HPDE6-E6E7 (cell line): ENCODE measurements around the gene SPON1.

Source experiments
- DNase-seq: peaks from one replicate; pipeline ENCODE4 v3.0.0; 2011; ENCODE audit warnings: missing footprints; ENCODE audit errors: extremely low spot score

Gene SPON1

DNA sequence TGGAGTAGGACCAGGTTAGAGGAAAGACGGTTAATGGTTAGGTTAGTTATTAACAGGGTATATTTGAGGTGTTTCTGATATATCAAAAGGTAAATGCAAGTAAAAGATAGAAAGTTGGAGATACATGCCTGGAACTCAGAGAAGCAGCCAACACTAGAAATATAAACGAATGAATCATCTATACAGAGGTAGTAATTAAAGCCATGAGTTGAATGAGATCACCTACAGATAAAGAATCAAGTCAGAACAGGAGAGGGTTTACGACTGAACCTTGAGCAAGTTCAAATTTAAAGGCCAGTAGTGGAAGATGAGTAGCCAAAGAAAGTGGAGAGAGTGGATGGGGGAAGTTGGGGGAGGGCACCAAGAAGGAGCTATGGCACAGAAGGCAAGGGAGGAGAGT, 73.9 kb downstream of the SPON1 start:
- no peak for DNase-seq

- DNase-seq = no peak
Measured at GRCh38 chr11:14041040-14041439, 78.5 kb downstream of the SPON1 start.

DNA sequence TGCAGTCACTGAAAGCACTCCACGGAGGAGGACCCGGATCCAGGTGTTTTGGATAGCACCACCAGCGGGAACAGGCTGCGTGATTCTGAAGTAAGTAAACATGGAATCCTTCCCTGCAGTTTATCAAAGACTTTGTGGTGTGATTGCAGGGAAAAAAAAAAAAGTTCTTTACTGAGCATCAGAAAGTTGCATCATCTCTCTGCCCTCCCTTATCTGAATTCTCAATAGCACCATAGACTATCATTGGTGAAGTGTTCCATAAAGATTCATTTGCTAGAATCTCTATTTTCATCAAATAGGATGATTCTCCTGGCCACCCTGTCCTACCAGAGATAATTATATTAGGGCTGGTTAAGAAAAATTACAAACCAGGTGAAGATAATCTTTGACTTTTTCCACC, 79.0 kb downstream of the SPON1 start:
- no peak for DNase-seq

DNA sequence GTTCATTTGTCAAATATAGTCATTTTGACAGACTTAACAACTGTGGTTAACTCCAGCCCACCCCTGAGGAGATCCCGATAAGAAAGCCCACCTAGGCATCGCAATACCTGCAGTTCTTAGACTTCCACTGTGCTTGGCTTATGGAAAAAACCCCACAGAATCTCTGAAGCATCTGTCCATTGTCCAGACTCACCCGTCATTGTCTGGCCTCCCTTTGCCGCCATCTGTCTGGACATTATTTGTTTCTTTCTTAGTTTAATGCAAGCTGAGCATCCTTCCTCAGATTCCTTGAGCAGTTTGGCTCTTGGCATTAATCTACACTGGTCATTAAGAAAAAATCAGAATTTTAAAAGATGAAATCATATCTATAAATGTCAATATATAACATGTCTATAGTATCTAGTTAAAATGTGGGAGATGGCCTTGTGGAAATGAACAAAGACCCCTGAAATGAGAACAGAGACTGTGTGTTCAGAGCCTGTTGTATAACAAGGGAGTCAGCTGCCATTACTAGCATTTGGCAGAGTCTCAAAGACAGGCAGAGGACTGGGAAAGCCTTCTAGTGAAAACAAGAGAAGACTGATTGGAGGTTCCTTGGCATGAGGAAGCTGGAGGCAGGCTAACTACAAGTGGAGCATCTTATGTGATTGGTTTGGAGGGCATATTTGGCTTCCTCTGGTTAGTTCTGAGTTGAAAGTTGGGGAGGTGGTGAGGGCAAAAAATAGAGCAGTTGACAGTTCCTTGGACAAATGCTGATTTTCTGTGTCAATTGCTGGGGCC, 80.4 kb downstream of the SPON1 start:
- no peak for DNase-seq

- no peak for DNase-seq
Measured at GRCh38 chr11:14044916-14045315, 82.4 kb downstream of the SPON1 start.

GRCh38 chr11:14045417-14045816, 82.9 kb downstream of the SPON1 start:
- DNase-seq = no peak

GRCh38 chr11:14052198-14052597, 89.7 kb downstream of the SPON1 start:
- no peak for DNase-seq

GRCh38 chr11:14054116-14055107, 91.9 kb downstream of the SPON1 start:
- DNase-seq = no peak

DNA sequence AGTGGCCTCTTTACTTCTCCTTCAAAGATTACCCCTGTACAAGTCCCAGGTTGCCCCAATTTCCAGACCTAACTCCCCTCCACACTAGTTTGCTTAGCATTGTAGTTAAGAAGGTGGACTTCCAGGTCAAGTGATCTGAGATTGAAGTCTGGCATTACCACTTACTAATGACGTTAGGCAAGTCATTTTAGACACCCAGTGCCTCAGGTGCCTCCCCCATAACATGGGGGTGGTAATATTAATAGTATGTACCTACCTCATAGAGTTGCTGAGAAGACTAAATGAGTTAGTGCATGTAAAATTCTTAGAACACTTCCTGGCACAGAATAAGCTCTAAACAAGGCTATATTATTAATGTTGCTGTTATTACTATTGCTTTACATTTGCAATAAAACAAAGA, 93.4 kb downstream of the SPON1 start:
- no peak for DNase-seq

DNA sequence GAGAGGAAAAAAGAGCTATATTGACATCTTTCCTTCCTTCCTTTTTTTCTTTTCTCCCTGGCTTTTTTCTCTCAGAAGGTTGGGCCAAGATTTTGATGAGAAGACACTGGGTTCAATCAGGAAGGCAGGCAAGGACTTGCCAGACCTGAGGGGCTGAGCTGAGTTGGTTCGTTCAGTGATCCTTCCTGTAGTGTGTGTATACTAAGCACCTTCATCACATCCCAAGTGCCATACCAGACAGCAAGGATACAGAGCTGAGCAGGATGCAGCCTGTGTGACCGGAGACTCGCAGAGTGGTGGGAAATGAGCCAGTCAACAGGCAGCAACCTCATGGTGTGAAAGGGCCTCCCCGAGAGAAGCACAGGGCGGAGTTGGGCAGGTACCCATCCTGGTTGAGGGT, 95.5 kb downstream of the SPON1 start:
- no peak for DNase-seq

GRCh38 chr11:14059491-14059890, 97.0 kb downstream of the SPON1 start:
- DNase-seq = no peak

GRCh38 chr11:14061721-14062120, 99.2 kb downstream of the SPON1 start:
- DNase-seq = no peak

- DNase-seq = no peak
Measured at GRCh38 chr11:14065141-14065540, 102.6 kb downstream of the SPON1 start.

- no peak for DNase-seq
Measured at GRCh38 chr11:14065681-14066080, 103.2 kb downstream of the SPON1 start.

GRCh38 chr11:14067686-14068085, 105.2 kb downstream of the SPON1 start:
- DNase-seq = no peak

DNA sequence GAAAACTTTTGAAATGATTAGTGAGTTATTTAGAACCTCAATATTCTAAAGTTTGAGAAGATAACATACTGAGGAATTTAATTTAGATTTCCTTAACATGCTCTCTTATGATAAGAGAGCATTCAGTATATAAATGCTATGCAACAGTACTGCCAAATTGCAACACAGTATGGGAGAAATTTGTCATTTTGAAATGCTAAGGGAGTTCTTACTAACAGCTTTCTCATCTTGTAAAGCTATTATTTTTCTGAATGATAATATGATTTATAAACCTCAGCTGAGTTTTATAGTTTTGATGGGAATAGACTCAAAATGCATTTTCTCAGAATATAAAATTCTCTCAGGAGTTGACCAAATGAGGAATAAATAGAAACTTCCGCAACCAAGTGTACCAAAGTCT, 108.4 kb downstream of the SPON1 start:
- DNase-seq = no peak

- no peak for DNase-seq
Measured at GRCh38 chr11:14073849-14074476, 111.4 kb downstream of the SPON1 start.

- no peak for DNase-seq
Measured at GRCh38 chr11:14075118-14076078, 112.9 kb downstream of the SPON1 start.

DNA sequence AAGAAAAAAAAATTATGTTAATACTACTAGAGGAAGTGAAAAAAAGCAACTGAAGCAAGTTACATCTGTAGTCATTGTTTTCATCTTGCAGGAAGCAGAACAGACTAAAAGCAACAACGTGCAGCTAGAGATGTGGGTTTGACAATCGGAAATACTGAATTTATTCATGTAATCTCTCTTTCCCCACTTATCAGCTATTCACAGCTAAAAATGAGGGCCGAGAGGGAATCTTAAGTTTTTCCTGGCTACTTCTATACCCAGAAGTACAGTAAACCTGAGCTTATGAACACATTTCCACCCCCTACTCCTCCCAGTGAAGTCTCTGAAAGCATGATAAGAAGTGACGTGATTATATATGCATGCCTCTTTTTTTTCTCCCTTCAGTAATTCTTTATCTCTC, 116.5 kb downstream of the SPON1 start:
- DNase-seq = no peak

DNA sequence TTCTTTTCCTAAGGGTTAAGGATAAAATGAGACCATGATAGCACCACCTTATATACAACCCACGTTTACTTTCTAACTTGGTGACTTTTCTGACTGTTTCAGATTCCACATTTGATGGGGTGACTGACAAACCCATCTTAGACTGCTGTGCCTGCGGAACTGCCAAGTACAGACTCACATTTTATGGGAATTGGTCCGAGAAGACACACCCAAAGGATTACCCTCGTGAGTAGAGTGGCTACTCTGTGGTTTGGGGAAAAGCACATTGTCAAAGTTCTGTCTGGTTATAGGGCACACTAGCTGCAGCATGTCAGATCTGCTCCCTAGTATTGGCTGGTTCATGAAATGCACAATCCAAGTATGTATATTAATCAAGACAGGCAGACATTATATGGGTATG, 117.3 kb downstream of the SPON1 start:
- no peak for DNase-seq

- no peak for DNase-seq
Measured at GRCh38 chr11:14081581-14082231, 119.2 kb downstream of the SPON1 start.
